Superior temporal gyrus (tissue), 1 donor: Measurements from ENCODE around the gene NFASC.
A peak's percentile ranks its signal among the peaks of the same experiment; 100 is the strongest.

Experiments used
- DNase-seq: peaks from one replicate; pipeline ENCODE4 v3.0.0-alpha.2; 2016; ENCODE audit errors: extremely low spot score

Gene NFASC

GRCh38 chr1:204888294-204888693 lies 17.6 kb downstream of the NFASC start:
- DNase-seq, result no peak

- DNase-seq, result no peak
These were observed 19.2 kb downstream of the NFASC start for GRCh38 chr1:204889681-204890383.

GRCh38 chr1:204891860-204892259 lies 21.2 kb downstream of the NFASC start:
- no peak for DNase-seq

GRCh38 chr1:204894031-204894430 lies 23.4 kb downstream of the NFASC start:
- no peak for DNase-seq

- no peak for DNase-seq
These were observed 23.9 kb downstream of the NFASC start for GRCh38 chr1:204894606-204895005.

- DNase-seq, result no peak
These were observed 25.4 kb downstream of the NFASC start for GRCh38 chr1:204896023-204896422.

GRCh38 chr1:204896787-204897469 lies 26.3 kb downstream of the NFASC start:
- no peak for DNase-seq

- no peak for DNase-seq
These were observed 30.1 kb downstream of the NFASC start for GRCh38 chr1:204900721-204901120.

- no peak for DNase-seq
These were observed 32.0 kb downstream of the NFASC start for GRCh38 chr1:204902671-204903070.

- DNase-seq, result no peak
These were observed 33.7 kb downstream of the NFASC start for GRCh38 chr1:204904228-204904810.

- no peak for DNase-seq
These were observed 38.4 kb downstream of the NFASC start for GRCh38 chr1:204909109-204909508.

- no peak for DNase-seq
These were observed 45.3 kb downstream of the NFASC start for GRCh38 chr1:204915861-204916495.

- no peak for DNase-seq
These were observed 47.1 kb downstream of the NFASC start for GRCh38 chr1:204917802-204918201.

GRCh38 chr1:204920511-204920910 lies 49.8 kb downstream of the NFASC start:
- no peak for DNase-seq

GRCh38 chr1:204920967-204921366 lies 50.3 kb downstream of the NFASC start:
- no peak for DNase-seq

- no peak for DNase-seq
These were observed 51.3 kb downstream of the NFASC start for GRCh38 chr1:204921855-204922516.

GRCh38 chr1:204923201-204923600 lies 52.5 kb downstream of the NFASC start:
- no peak for DNase-seq

GRCh38 chr1:204923626-204924012 lies 53.0 kb downstream of the NFASC start:
- no peak for DNase-seq

GRCh38 chr1:204924013-204924759 lies 53.5 kb downstream of the NFASC start:
- peak; percentile 51 for DNase-seq

- no peak for DNase-seq
These were observed 55.0 kb downstream of the NFASC start for GRCh38 chr1:204925701-204926100.
